Measurements from ENCODE around the gene TXNRD3. TPM values are rescaled to one million over a fixed set of nuclear protein-coding genes. Genes with fewer than 3 reads are reported as not detected.

The TXNRD3 gene
- total and polyA plus RNA-seq, 4 donors = 7.0 to 11.0 (median 7.7) TPM

DNA sequence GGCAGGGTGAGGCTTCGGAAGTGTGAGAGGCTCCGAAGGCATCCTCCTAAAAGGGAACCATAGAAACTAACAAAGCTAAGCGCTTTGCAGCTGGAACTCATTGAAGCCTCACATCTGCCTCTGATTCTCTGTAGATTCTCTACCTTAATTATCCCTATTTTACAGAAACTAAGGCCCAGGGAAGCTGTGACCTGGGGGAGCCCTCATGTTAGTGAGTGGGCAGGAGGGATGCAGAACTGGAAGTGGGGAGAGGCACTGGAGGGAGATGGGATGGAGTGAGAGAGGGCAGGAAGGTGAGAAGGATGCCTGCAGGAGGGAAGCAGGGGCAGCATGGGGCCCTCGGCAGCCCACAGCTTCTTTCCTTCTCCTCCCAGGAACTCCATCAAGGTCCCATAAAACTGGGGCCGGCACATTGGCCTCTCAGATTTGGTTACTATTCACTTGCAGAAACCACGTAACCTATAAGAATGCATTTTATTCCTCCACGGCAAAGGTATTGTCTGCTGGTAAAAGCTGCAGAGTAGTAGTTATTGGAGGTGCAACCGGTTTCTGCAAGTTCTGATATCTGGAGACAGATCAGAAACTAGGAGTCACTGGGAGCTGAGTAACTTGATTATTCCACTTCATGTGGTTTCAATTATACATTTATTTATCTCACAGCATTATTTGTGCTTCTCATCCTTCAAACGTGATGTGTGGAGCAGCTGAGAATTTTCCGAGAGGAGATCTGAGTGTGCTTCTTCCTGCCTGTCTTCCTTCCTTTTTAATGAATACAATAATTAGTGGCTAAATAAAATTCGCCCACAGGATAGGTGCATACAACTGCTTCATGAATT, 25.1 kb upstream of the TXNRD3 start:
- no peaks in the 10 kb centered on the region for H3K36me3 ChIP-seq (ENCODE audit: control insufficient read depth in 4 of 4, insufficient read depth in 3 of 4, low read depth in 1 of 4, low read length in 3 of 4)
- H3K9ac ChIP-seq (ENCODE audit: low read depth in 1 of 2, low read length in 2 of 2) = no peak overlapping the region
- no peak overlapping the region for H3K27ac ChIP-seq (ENCODE audit: low read depth in 1 of 2, low read length in 2 of 2)
- TF ChIP-seq HNF4A (conservative IDR thresholded peaks at IDR 0.05) (no peak), RAD21 (IDR thresholded peaks at IDR 0.05) (no peak), TAF1 (conservative IDR thresholded peaks at IDR 0.05) (no peak), JUND (IDR thresholded peaks at IDR 0.05) (no peak), RXRA (IDR thresholded peaks at IDR 0.05) (no peak), ZBTB33 (IDR thresholded peaks at IDR 0.05) (no peak), GABPA (IDR thresholded peaks at IDR 0.05 in 1 of 2, conservative IDR thresholded peaks at IDR 0.05 in 1 of 2) (no peak), YY1 (IDR thresholded peaks at IDR 0.05) (no peak), FOXA1 (IDR thresholded peaks at IDR 0.05) (no peak), SP1 (IDR thresholded peaks at IDR 0.05) (no peak), FOXA2 (IDR thresholded peaks at IDR 0.05) (no peak), EGR1 (IDR thresholded peaks at IDR 0.05; ENCODE audit: low read depth in 2 of 2) (no peak), HNF4G (IDR thresholded peaks at IDR 0.05) (no peak)
- TF ChIP-seq, protein P1, sequence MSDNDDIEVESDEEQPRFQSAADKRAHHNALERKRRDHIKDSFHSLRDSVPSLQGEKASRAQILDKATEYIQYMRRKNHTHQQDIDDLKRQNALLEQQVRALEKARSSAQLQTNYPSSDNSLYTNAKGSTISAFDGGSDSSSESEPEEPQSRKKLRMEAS (IDR thresholded peaks at IDR 0.05) = no peak
- TF ChIP-seq, protein P2, sequence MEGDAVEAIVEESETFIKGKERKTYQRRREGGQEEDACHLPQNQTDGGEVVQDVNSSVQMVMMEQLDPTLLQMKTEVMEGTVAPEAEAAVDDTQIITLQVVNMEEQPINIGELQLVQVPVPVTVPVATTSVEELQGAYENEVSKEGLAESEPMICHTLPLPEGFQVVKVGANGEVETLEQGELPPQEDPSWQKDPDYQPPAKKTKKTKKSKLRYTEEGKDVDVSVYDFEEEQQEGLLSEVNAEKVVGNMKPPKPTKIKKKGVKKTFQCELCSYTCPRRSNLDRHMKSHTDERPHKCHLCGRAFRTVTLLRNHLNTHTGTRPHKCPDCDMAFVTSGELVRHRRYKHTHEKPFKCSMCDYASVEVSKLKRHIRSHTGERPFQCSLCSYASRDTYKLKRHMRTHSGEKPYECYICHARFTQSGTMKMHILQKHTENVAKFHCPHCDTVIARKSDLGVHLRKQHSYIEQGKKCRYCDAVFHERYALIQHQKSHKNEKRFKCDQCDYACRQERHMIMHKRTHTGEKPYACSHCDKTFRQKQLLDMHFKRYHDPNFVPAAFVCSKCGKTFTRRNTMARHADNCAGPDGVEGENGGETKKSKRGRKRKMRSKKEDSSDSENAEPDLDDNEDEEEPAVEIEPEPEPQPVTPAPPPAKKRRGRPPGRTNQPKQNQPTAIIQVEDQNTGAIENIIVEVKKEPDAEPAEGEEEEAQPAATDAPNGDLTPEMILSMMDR (IDR thresholded peaks at IDR 0.05; ENCODE audit: low read depth, low read length, missing input control) = no peak
- TF ChIP-seq, protein P3, sequence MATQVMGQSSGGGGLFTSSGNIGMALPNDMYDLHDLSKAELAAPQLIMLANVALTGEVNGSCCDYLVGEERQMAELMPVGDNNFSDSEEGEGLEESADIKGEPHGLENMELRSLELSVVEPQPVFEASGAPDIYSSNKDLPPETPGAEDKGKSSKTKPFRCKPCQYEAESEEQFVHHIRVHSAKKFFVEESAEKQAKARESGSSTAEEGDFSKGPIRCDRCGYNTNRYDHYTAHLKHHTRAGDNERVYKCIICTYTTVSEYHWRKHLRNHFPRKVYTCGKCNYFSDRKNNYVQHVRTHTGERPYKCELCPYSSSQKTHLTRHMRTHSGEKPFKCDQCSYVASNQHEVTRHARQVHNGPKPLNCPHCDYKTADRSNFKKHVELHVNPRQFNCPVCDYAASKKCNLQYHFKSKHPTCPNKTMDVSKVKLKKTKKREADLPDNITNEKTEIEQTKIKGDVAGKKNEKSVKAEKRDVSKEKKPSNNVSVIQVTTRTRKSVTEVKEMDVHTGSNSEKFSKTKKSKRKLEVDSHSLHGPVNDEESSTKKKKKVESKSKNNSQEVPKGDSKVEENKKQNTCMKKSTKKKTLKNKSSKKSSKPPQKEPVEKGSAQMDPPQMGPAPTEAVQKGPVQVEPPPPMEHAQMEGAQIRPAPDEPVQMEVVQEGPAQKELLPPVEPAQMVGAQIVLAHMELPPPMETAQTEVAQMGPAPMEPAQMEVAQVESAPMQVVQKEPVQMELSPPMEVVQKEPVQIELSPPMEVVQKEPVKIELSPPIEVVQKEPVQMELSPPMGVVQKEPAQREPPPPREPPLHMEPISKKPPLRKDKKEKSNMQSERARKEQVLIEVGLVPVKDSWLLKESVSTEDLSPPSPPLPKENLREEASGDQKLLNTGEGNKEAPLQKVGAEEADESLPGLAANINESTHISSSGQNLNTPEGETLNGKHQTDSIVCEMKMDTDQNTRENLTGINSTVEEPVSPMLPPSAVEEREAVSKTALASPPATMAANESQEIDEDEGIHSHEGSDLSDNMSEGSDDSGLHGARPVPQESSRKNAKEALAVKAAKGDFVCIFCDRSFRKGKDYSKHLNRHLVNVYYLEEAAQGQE (IDR thresholded peaks at IDR 0.05) = no peak
- TF ChIP-seq, protein P4, sequence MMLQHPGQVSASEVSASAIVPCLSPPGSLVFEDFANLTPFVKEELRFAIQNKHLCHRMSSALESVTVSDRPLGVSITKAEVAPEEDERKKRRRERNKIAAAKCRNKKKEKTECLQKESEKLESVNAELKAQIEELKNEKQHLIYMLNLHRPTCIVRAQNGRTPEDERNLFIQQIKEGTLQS (IDR thresholded peaks at IDR 0.05) = no peak
- WGBS = 78% methylated on average over 11 of the region's 11 CpGs
- H3K9me3 ChIP-seq (ENCODE audit: control insufficient read depth in 4 of 4, low read length in 3 of 4) = no peaks in the 10 kb centered on the region
- no peak overlapping the region for H3K4me3 ChIP-seq (ENCODE audit: low read depth in 1 of 3, low read length in 3 of 3)
- peaks cover 0 to 4% (median 0%) of the 10 kb centered on the region in 4 donors for H3K4me1 ChIP-seq (ENCODE audit: control insufficient read depth in 4 of 4, insufficient read depth in 4 of 4, low read length in 3 of 4)
- DNase-seq (ENCODE audit: low spot score) = no peak
- H3K27me3 ChIP-seq (ENCODE audit: control insufficient read depth in 4 of 4, insufficient read depth in 4 of 4, low read length in 3 of 4) = no peaks in the 10 kb centered on the region

Measured in liver (tissue), 9 donors.